Large intestine (tissue), 3 donors: ENCODE data around the gene SERBP1. TPM values are rescaled to one million over a fixed set of nuclear protein-coding genes. Genes with fewer than 3 reads are reported as not detected.
"Not testable (repeated sequence)": the region's sequence is repeated elsewhere in the genome, so short reads cannot be mapped to it uniquely, and the experiment has no call there.

Experiments
- DNase-seq, 2 donors: peaks; one replicate each; pipeline versions ENCODE4 v3.0.0 to v3.0.0-alpha.2; 2013
- H3K27ac ChIP-seq: one replicate; pipeline ENCODE4 v1.5.1; 2013; ENCODE audit warnings: low read length
- H3K27me3 ChIP-seq: 2 replicates; pipeline ENCODE4 v1.6.1; 2013; ENCODE audit warnings: low read length; ENCODE audit not compliant: control insufficient read depth, insufficient read depth
- H3K36me3 ChIP-seq: 2 replicates; pipeline ENCODE4 v1.6.1; 2013; ENCODE audit warnings: low read length; ENCODE audit not compliant: control insufficient read depth, insufficient read depth
- H3K4me1 ChIP-seq: one replicate; pipeline ENCODE4 v1.6.1; 2013; ENCODE audit warnings: low read length; ENCODE audit not compliant: control insufficient read depth, insufficient read depth
- H3K4me3 ChIP-seq: one replicate; pipeline ENCODE4 v1.5.1; 2013; ENCODE audit warnings: low read length
- H3K9me3 ChIP-seq: one replicate; pipeline ENCODE4 v1.6.1; 2013; ENCODE audit warnings: mild to moderate bottlenecking, low read depth, low read length, moderate library complexity; ENCODE audit not compliant: control insufficient read depth
- WGBS: methylation state at CpG from one replicate; pipeline ENCODE4 v1.1.5; 2013; ENCODE audit warnings: low lambda C conversion rate; ENCODE audit not compliant: insufficient coverage; 5-methylcytosine and 5-hydroxymethylcytosine counted together
- polyA plus RNA-seq: library from polyadenylated mRNA; unstranded; fragments of 120-200 nt; gene quantifications from one replicate; pipeline ENCODE4 v1.2.1, GENCODE V29; 2013

The SERBP1 gene
- polyA plus RNA-seq, 1 donor: 305 TPM

- WGBS: 18% methylated on average over 5 of the region's 12 CpGs
- no peaks in the 10 kb centered on the region for H3K4me1 ChIP-seq
- H3K27me3 ChIP-seq: no peaks in the 10 kb centered on the region
- H3K4me3 ChIP-seq: peak overlapping the region; percentile 86
- DNase-seq: no peak
- H3K27ac ChIP-seq: peak overlapping the region; percentile 86
- no peaks in the 10 kb centered on the region for H3K36me3 ChIP-seq
- H3K9me3 ChIP-seq: no peaks in the 10 kb centered on the region
Observed at GRCh38 chr1:67431156-67431765, 1.1 kb upstream of the SERBP1 start.

GRCh38 chr1:67429528-67430357 is 459 bp downstream of the SERBP1 start:
- H3K4me1 ChIP-seq: peaks cover 5% of the 10 kb centered on the region
- H3K4me3 ChIP-seq: peak overlapping the region; percentile 86
- H3K9me3 ChIP-seq: no peaks in the 10 kb centered on the region
- DNase-seq: peak in 1 of 2 donors; percentile 57
- H3K27me3 ChIP-seq: no peaks in the 10 kb centered on the region
- WGBS: no CpG with 5 or more reads among the region's 69 CpGs
- H3K27ac ChIP-seq: peak overlapping the region; percentile 23
- H3K36me3 ChIP-seq: peaks cover 9% of the 10 kb centered on the region

- Histone ChIP-seq H3K27me3 (no peaks in the 10 kb centered on the region), H3K4me1 (peaks cover 5% of the 10 kb centered on the region), H3K9me3 (no peaks in the 10 kb centered on the region), H3K27ac (peak overlapping the region; percentile 23), H3K36me3 (peaks cover 13% of the 10 kb centered on the region), H3K4me3 (peak overlapping the region; percentile 86)
- no CpG with 5 or more reads among the region's 25 CpGs for WGBS
- peak in 1 of 2 donors; percentile 47 for DNase-seq
Observed at GRCh38 chr1:67429011-67429527, 1.1 kb downstream of the SERBP1 start.

GRCh38 chr1:67427947-67428346 is 2.3 kb downstream of the SERBP1 start:
- peak overlapping the region; percentile 86 for H3K4me3 ChIP-seq
- 0% methylated on average over 2 of the region's 3 CpGs for WGBS
- H3K27ac ChIP-seq: no peak overlapping the region

GRCh38 chr1:67427465-67427864 is 2.7 kb downstream of the SERBP1 start:
- WGBS: no CpG with 5 or more reads among the region's 2 CpGs
- Histone ChIP-seq H3K4me1 (peaks cover 5% of the 10 kb centered on the region), H3K27ac (no peak overlapping the region), H3K27me3 (no peaks in the 10 kb centered on the region), H3K4me3 (peak overlapping the region; percentile 86), H3K9me3 (no peaks in the 10 kb centered on the region), H3K36me3 (peaks cover 28% of the 10 kb centered on the region)
- DNase-seq: no peak

More at GRCh38 chr1:67427947-67428346, 2.3 kb downstream of the SERBP1 start:
- Histone ChIP-seq H3K27me3 (no peaks in the 10 kb centered on the region), H3K4me1 (peaks cover 5% of the 10 kb centered on the region), H3K9me3 (no peaks in the 10 kb centered on the region), H3K36me3 (peaks cover 23% of the 10 kb centered on the region)
- no peak for DNase-seq

- no peaks in the 10 kb centered on the region for H3K9me3 ChIP-seq
Observed at GRCh38 chr1:67420835-67421492, 9.2 kb downstream of the SERBP1 start.

GRCh38 chr1:67418839-67419586 is 11.2 kb downstream of the SERBP1 start:
- Histone ChIP-seq H3K36me3 (peaks cover 82% of the 10 kb centered on the region), H3K4me1 (no peaks in the 10 kb centered on the region), H3K27ac (no peak overlapping the region), H3K4me3 (no peak overlapping the region), H3K9me3 (no peaks in the 10 kb centered on the region), H3K27me3 (no peaks in the 10 kb centered on the region)
- WGBS: 90% methylated on average over 2 of the region's 6 CpGs
- DNase-seq: no peak

More at GRCh38 chr1:67420835-67421492, 9.2 kb downstream of the SERBP1 start:
- Histone ChIP-seq H3K27ac (no peak overlapping the region), H3K4me3 (no peak overlapping the region), H3K27me3 (no peaks in the 10 kb centered on the region), H3K4me1 (peaks cover 4% of the 10 kb centered on the region), H3K36me3 (peaks cover 75% of the 10 kb centered on the region)
- no peak for DNase-seq

- H3K4me1 ChIP-seq: not testable (repeated sequence)
Observed at GRCh38 chr1:67417733-67418132, 12.5 kb downstream of the SERBP1 start.

GRCh38 chr1:67415041-67415440 is 15.2 kb downstream of the SERBP1 start:
- Histone ChIP-seq H3K27ac (no peak overlapping the region), H3K4me1 (no peaks in the 10 kb centered on the region), H3K9me3 (no peaks in the 10 kb centered on the region), H3K27me3 (no peaks in the 10 kb centered on the region), H3K4me3 (no peak overlapping the region), H3K36me3 (peaks cover 66% of the 10 kb centered on the region)
- 100% methylated on average over 3 of the region's 13 CpGs for WGBS
- DNase-seq: no peak

More at GRCh38 chr1:67417733-67418132, 12.5 kb downstream of the SERBP1 start:
- not testable (repeated sequence) for H3K4me3 ChIP-seq, DNase-seq, H3K27ac ChIP-seq, H3K27me3 ChIP-seq, H3K9me3 ChIP-seq
- no CpG with 5 or more reads among the region's 4 CpGs for WGBS
- H3K36me3 ChIP-seq: peaks cover 79% of the 10 kb centered on the region

GRCh38 chr1:67414574-67414973 is 15.6 kb downstream of the SERBP1 start:
- no peak overlapping the region for H3K27ac ChIP-seq
- peaks cover 66% of the 10 kb centered on the region for H3K36me3 ChIP-seq
- H3K4me3 ChIP-seq: no peak overlapping the region
- no peaks in the 10 kb centered on the region for H3K27me3 ChIP-seq
- DNase-seq: no peak
- WGBS: no CpG with 5 or more reads among the region's 2 CpGs
- H3K4me1 ChIP-seq: no peaks in the 10 kb centered on the region
- no peaks in the 10 kb centered on the region for H3K9me3 ChIP-seq
